ENCODE measurements around the gene MICAL2.

Gene MICAL2

DNA sequence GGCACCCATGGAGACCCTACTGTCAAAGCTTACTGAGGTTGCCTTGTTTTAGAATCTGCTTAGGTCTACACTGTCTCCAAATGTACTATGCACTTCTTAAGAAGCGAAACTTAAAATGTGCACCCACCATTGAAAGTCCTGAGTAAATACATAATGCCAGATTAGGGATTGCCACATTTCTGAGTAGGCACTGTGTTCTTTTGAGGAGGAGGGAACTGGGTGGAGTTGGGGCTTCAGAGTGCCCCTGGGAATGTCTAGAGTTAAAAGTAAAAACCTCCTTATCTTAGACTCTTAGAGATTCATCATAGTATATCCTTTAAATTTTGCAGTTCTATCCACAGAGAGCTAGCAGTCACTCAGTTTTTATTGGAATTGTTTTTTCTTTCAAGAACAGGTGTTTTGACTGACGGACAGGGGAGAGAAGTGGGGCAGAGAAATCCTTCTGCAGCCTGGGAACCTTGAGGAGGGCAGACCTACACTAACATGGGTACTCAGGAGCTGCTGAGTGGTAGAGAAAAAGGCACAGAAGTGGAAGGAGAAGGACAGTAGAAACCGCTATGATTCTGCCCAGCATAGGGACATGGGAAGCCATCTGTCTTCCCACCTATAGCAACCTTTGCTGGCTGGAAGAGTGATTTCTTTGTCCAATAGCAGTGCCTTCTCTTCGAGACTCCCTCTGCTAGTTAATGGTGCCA lies 33.4 kb upstream of the MICAL2 start:
- no peak for DNase-seq (ENCODE audit: low read depth)

- no peak for DNase-seq (ENCODE audit: low read depth)
Observed at GRCh38 chr11:12077535-12078280, 32.7 kb upstream of the MICAL2 start.

GRCh38 chr11:12079726-12080556 lies 30.4 kb upstream of the MICAL2 start:
- no peak for DNase-seq (ENCODE audit: low read depth)

DNA sequence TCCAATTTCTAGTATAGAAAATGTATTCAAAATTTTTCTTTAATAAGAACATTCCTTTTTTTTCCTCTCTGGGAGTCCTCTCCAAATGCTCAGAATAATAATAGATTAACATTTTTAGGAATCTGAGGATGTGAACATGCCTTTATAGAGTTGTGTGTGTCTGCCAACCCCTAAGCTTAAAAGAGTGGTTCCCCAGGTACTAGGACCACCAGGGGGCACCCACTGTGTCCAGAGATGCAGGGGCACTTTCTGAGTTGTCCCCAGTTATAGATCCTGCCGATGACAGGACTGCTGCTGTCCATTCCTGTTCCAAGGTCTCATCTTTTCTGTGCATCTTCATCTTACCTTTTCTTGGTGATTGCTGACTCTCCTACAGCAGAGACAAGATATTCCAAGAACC lies 27.0 kb upstream of the MICAL2 start:
- no peak for DNase-seq (ENCODE audit: low read depth)

DNA sequence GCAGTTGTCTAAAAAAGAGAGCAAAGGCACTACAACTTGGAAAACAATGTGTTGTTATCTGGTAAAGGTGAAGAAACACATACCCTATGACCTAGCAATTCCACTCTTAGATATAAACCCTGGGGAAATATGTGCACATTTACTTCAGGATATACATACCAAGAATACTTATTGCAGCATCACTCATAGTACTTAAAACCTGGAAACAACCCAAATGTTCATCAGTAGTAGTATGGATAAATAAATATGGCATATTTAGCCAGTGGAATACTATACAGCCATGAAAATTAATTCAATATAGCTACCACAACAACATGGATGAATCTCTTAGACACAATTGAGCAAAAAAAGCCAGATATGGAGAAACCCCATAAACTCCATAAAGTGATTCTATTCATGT lies 26.1 kb upstream of the MICAL2 start:
- DNase-seq (ENCODE audit: low read depth): no peak

DNA sequence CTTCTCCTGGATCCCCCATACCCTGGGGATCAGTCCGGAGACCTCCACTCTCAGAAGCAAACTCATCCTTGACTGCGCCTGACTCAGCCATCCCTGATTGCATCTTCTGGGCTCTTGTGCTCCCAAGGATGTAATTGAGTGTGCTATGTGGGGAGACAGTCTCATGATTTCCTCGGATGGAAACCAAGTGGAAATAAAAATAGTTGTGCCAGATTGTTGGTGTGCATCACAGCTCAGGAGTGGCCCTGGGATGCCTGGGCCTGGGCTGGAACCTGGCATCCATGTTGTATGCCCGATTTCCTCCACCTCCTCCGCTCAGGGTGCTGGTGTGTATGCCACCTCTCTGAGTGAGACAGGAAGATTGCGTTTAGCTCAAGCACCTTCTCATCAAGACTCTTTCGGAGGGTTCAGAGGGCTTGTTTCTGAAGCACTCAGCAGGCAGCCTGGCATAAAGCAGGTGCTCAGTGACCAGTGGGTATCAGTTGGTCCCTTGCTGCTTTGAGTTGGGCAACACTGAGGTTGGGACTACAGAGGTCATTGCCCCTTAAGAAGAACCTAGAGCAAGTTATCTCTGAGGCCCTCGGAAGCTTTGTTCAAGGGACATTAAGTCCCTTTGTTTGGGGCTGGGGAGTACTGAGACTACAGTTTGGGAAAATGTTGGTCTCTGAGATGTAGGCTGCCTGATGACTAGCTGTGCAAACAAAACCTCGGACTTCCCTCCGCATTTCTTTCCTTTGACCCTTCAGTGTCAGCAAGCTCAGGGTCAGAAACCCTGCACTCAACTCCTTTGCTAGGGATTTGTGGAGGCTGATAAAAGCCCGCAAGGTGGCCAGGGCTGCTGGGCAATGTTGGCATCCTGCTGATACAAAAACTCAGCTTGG lies 24.8 kb upstream of the MICAL2 start:
- no peak for DNase-seq (ENCODE audit: low read depth)

DNA sequence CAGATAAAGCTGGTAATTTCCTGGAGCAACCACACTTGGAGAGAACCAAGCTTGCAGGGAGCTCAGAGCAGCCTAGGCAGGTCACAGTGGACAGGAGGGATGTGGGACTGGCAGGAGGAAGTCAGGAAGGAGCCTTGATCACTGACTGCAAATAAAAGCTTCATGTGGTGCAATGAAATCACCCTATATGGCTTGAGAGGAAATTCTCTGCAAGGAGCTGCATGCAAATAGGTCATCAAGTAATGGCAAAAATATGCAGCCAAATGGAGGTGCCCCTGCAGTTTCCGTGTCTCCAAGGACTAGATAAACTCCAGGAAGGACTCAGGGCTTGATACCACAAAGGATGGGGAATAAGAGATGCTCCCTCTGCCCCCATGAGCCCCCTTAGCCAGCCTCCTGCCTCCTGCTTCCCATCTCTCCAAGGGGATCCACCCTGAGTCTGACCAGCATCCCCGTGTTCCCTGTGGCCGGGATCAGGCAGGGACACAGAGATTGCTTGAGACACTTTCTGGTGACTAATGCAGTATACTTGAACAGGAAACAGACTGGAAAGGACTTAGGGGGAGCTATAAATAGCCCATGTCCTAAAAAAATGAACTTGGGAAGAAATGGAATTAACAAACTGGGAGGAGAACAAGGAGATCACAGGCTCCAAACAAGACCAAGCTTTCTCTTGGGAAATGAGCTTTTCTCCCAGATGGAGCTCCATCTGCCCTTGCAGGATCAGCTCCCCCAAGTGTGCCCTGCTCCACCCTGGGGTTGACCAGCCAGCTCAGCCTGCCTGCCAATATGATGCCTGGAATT lies 23.9 kb upstream of the MICAL2 start:
- no peak for DNase-seq (ENCODE audit: low read depth)

DNA sequence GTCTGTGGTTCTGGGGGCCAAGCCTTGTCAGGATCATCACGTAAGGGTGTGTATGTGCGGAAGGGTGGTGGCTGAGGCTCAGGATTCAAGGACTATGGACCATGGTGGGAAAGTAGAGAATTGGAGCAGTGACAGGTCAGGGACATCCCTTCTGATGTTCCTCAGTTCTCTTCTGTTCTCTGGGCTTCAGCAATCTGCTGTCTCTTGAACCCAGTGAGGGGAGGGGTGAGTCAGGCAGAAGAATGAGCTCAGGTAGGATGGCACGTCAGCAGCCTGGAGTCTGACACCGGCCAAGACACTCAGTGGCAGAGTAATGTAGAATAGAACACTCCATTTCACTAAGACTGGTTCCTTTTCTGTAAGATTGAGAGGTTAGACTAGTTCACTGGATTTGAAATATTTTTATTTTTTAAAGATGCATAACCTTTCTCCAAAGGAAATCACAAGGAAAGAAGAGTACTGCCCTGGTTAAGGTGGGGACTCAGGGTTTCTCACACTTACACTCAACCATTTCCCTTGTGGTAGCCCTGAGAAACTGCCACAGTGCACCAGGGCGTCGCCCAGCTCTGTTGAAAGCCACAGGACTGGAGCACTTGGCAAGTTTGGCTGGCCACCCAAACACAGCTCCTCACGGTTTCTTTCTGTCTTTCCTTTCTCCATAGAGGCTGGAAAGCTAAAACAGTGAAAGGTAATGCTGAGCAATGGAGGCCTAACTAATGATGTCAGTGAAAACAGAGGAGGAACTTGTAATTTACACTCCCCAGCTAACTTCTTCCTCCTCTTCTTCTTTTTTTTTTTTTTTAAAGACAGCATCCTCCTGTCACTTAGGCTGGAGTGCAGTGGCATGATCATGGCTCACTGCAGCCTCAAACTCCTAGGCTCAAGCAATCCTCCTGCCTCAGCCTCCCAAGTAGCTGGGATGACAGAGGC lies 23.1 kb upstream of the MICAL2 start:
- no peak for DNase-seq (ENCODE audit: low read depth)

GRCh38 chr11:12088047-12088481 lies 22.3 kb upstream of the MICAL2 start:
- no peak for DNase-seq (ENCODE audit: low read depth)

GRCh38 chr11:12088531-12088930 lies 21.9 kb upstream of the MICAL2 start:
- DNase-seq (ENCODE audit: low read depth): no peak

DNA sequence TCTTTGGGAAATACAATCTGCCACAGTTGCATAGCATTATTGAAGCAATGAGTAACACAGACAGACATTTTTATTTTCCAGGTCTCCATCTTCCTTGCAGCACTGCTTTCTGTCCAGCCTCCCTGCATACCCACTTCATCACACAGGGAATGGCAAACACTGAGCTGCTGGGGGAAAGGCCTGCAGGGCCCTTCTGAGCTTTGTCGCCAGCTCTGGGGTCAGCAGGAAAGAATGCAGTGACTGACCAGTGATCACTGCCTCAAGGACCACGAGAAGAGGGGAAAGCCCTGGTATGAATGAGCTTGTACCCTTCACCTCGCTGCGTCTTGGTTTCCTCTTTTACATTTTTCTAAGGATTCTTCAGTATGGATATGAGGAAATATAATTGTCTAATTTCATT lies 21.3 kb upstream of the MICAL2 start:
- DNase-seq (ENCODE audit: low read depth): no peak

DNA sequence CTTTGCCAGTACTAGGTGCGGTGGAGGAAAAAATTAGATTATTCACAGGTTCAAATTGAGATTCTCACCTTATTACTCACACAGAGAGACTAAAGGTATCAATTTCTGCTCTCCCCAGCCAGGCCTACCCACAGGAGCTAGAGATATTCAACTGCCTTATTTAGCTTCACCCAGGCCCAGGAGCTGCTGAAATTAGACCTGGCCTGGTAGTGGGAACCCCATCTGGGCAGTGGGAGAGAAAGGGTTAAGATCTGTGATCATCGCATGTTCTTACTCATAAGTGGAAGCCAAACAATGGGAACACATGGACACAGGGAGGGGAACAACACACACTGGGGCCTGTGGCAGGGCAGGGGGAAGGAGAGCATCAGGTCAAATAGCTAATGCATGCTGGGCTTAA lies 20.9 kb upstream of the MICAL2 start:
- DNase-seq (ENCODE audit: low read depth): no peak

- no peak for DNase-seq (ENCODE audit: low read depth)
Observed at GRCh38 chr11:12090061-12090591, 20.3 kb upstream of the MICAL2 start.

- no peak for DNase-seq (ENCODE audit: low read depth)
Observed at GRCh38 chr11:12090761-12091258, 19.6 kb upstream of the MICAL2 start.

GRCh38 chr11:12091956-12092558 lies 18.3 kb upstream of the MICAL2 start:
- no peak for DNase-seq (ENCODE audit: low read depth)

GRCh38 chr11:12092714-12093113 lies 17.7 kb upstream of the MICAL2 start:
- DNase-seq (ENCODE audit: low read depth): no peak

- no peak for DNase-seq (ENCODE audit: low read depth)
Observed at GRCh38 chr11:12094872-12095800, 15.3 kb upstream of the MICAL2 start.

DNA sequence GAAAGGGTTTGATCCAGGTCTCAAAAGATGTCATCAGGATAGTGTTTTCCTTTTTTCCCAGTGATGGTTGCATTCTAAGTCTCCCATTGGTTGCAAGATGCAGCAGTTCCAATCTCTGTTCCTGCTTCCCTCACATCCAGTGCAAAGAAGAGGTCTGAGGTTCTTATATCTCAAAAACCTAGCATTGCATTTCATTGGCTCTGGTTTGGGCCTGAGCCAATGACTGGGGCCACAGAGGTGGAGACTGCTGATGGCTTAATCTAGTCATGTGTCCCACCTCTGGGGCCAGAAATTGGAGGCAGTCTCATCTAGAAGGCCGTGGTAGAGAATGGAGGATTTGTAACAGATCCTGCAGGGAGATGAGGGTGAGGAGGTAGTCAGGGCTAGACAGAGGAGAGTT lies 13.2 kb upstream of the MICAL2 start:
- DNase-seq (ENCODE audit: low read depth): no peak
